Activated CD4-positive, alpha-beta T cell treated with anti-CD3 and anti-CD28 coated beads, Interleukin-2, amount 10 ng/mL, durations not matched to agents 24 days and 14 days (primary cell): ENCODE results near the gene CHCT1. TPM values are rescaled to one million over a fixed set of nuclear protein-coding genes. Genes with fewer than 3 reads are reported as not detected.
"Not testable (repeated sequence)": the region's sequence is repeated elsewhere in the genome, so short reads cannot be mapped to it uniquely, and the experiment has no call there.

Source experiments
- DNase-seq: peaks from one replicate; pipeline ENCODE4 v3.0.0; 2022
- H3K27ac Mint-ChIP-seq: one replicate; pipeline ENCODE4 v1.8.0; 2022; ENCODE audit warnings: mild to moderate bottlenecking, mixed read lengths
- H3K27me3 Mint-ChIP-seq: one replicate; pipeline ENCODE4 v1.8.0; 2022; ENCODE audit warnings: mixed read lengths
- H3K36me3 Mint-ChIP-seq: one replicate; pipeline ENCODE4 v1.8.0; 2022; ENCODE audit warnings: low read depth, mild to moderate bottlenecking, mixed read lengths
- H3K4me1 Mint-ChIP-seq: one replicate; pipeline ENCODE4 v1.8.0; 2021; ENCODE audit warnings: mixed read lengths
- H3K4me3 Mint-ChIP-seq: one replicate; pipeline ENCODE4 v1.8.0; 2022; ENCODE audit warnings: mild to moderate bottlenecking, moderate library complexity, mixed read lengths
- H3K9me3 Mint-ChIP-seq: one replicate; pipeline ENCODE4 v1.8.0; 2021; ENCODE audit warnings: mixed read lengths
- intact Hi-C: fragments of 100-400 bp; cut with micrococcal nuclease; formaldehyde crosslinking; loops from one replicate; pipeline ENCODE4 v1.15.1; 2023
- total RNA-seq: library from RNA; stranded (reverse); gene quantifications from 2 replicates; pipeline ENCODE4 v1.2.3, GENCODE V29; 2022

The CHCT1 gene
- total RNA-seq, 1 donor from 2014 or later: not detected

DNA sequence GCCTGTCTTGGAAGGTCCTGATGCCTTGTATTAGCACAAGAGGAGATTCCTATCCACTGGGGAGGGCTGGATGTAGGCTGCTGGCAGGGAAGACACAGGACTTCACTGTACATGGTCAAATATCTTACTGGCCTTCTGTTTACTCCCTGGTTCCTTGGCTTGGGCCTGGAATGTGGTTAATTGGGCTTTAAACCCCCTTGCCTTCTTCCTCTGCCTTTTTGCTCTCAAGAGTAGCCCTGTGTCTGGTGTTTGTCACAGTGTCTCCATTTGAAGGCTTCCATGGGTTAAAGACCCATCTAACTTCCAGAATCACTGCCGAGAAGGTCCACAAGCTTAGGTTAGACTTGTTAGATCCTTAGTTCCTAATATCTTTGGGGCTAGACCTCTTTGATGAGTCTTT lies 7.1 kb upstream of the CHCT1 start:
- no peak overlapping the region for H3K27ac Mint-ChIP-seq
- intact Hi-C loops: no loop called here

DNA sequence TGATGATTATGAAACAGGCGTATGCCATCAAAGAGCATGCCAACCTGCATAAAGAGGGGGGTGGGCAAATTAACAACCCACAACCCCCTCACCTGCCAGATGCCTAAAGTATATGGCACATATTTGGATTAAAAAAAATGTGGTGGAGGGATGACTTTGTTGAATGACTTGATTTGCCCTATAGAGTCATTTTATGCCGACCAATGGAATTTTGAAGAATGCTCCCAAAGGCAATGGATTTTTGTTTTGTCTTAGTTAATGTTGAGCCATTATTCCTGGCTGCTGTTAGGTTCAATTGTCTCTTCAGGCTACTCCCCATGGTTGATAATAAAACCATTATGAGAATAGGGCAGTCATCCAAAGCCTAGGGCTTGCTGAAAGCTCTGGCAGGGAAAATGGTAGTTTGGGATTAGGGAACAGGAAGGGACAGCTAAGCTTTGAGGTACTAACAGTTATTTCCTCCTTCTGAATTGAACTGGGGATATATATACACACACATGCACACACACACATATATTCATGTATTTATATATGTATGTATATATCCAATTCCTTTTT lies 5.8 kb upstream of the CHCT1 start:
- intact Hi-C loops: no loop called here

More for the DNA sequence above, 7.1 kb upstream of the CHCT1 start:
- H3K36me3 Mint-ChIP-seq: no peaks in the 10 kb centered on the region
- H3K4me3 Mint-ChIP-seq: no peak overlapping the region
- H3K27me3 Mint-ChIP-seq: peaks cover 14% of the 10 kb centered on the region
- DNase-seq: no peak
- no peaks in the 10 kb centered on the region for H3K4me1 Mint-ChIP-seq
- H3K9me3 Mint-ChIP-seq: no peaks in the 10 kb centered on the region

DNA sequence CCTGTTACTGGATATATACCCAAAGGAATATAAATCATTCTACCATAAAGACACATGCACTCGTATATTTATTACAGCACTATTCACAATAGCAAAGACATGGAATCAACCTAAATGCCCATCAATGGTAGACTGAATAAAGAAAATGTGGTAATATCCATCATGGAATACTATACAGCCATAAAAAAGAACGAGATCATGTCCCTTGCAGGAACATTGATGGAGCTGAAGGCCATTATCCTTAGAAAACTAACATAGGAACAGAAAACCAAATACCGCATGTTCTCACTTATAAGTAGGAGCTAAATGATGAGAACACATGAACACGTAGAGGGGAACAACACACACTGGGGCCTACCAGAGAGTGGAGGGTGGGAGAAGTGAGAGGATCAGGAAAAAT lies 3.3 kb upstream of the CHCT1 start:
- H3K4me1 Mint-ChIP-seq, H3K9me3 Mint-ChIP-seq, intact Hi-C loops, H3K36me3 Mint-ChIP-seq, H3K27ac Mint-ChIP-seq, DNase-seq, H3K4me3 Mint-ChIP-seq, H3K27me3 Mint-ChIP-seq: not testable (repeated sequence)

More for the DNA sequence above, 5.8 kb upstream of the CHCT1 start:
- Mint-ChIP-seq H3K27me3 (peaks cover 14% of the 10 kb centered on the region), H3K27ac (no peak overlapping the region), H3K4me3 (no peak overlapping the region), H3K9me3 (no peaks in the 10 kb centered on the region), H3K4me1 (peaks cover 4% of the 10 kb centered on the region), H3K36me3 (no peaks in the 10 kb centered on the region)
- DNase-seq: no peak

DNA sequence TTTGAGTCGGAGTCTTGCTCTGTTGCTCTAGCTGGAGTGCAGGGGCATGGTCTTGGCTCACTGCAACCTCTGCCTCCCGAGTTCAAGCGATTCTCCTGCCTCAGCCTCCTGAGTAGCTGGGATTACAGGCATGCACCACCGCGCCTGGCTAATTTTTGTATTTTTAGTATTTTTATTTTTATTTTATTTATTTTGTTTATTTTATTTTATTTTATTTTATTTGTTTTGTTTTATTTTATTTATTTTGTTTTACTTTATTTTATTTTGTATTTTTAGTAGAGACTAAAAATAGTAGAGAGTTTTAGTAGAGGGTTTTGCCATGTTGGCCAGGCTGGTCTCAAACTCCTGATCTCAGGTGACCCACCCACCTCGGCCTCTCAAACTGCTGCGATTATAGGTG lies 2.4 kb upstream of the CHCT1 start:
- intact Hi-C loops: loop anchor here (2.0 to 5.0 kb wide), 2 partner anchors 219 to 278 kb away; no protein-coding TSS in a partner anchor

DNA sequence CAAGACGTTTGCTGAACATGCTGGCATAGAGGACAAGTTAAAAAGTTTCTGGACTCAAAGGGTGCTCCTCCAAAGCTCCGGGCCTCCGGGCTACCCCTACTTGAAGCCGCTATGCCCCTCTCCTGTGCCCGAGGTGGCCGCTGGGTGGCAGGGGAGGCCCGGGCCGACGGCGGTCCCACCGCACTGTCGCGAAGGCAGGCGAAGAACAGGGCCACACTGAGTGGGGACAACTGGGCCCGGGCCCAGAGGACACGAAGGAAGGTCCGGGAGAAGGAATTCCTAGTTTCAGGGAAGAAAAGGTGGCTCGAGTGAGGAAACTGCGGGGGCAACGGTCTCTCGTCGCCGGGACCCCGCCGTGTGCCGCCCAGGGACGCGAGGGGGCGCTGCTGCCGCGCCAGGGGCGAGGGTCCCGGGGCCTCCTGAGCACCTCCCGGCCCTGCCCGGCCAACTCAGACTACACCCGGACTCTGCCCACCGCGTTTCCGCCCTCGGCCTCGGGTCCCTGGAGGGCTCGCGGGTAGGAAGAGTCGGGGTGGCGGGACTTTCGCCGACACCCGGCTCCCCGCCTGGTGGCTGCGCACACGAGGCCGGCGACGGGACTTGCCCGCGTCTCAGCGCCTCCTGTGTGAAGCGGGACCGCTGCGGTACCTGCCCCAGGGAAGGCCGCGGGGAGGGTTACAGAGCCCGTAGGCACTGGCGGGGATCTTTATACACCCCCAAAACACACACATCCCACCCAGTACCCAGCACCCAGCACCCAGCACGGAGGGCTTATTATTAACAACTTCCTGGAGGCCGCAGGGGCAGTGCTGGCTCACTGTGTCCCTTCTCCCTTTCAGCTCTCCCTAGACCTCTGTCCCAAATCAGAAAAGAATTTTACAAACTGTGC lies 772 bp upstream of the CHCT1 start:
- Mint-ChIP-seq H3K36me3 (no peaks in the 10 kb centered on the region), H3K27me3 (peaks cover 8% of the 10 kb centered on the region), H3K27ac (peak overlapping the region; percentile 85), H3K4me3 (peak overlapping the region; percentile 84), H3K9me3 (no peaks in the 10 kb centered on the region), H3K4me1 (peaks cover 6% of the 10 kb centered on the region)
- intact Hi-C loops: loop anchor here (1.0 to 5.0 kb wide), 3 partner anchors 29 to 279 kb away; partner anchors contain the start of gene USP32
- peak; percentile 91 for DNase-seq

More for the DNA sequence above, 2.4 kb upstream of the CHCT1 start:
- not testable (repeated sequence) for H3K4me1 Mint-ChIP-seq, DNase-seq, H3K36me3 Mint-ChIP-seq, H3K27ac Mint-ChIP-seq, H3K27me3 Mint-ChIP-seq, H3K4me3 Mint-ChIP-seq, H3K9me3 Mint-ChIP-seq

DNA sequence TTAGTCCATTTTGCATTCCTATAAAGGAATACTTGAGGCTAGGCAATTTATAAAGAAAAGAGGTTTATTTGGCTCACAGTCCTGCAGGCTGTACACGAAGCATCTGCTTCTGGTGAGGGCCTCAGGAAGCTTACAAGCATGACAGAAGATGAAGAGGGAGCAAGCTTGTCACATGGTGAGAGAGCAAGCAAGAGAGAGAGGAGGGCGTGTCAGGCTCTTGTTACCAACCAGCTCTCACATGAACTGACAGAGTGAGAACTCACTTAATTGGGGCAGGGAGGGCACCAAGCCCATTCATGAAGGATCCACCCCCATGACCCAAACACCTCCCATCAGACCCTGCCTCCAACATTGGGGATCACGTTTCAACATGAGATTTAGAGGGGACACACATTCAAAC lies 1.6 kb downstream of the CHCT1 start:
- Mint-ChIP-seq H3K4me1 (peaks cover 6% of the 10 kb centered on the region), H3K27me3 (peaks cover 8% of the 10 kb centered on the region), H3K4me3 (no peak overlapping the region), H3K9me3 (no peaks in the 10 kb centered on the region), H3K36me3 (no peaks in the 10 kb centered on the region), H3K27ac (no peak overlapping the region)
- intact Hi-C loops: loop anchor here (5.0 kb wide), 1 partner anchor 282 kb away; no protein-coding TSS in a partner anchor
- no peak for DNase-seq

DNA sequence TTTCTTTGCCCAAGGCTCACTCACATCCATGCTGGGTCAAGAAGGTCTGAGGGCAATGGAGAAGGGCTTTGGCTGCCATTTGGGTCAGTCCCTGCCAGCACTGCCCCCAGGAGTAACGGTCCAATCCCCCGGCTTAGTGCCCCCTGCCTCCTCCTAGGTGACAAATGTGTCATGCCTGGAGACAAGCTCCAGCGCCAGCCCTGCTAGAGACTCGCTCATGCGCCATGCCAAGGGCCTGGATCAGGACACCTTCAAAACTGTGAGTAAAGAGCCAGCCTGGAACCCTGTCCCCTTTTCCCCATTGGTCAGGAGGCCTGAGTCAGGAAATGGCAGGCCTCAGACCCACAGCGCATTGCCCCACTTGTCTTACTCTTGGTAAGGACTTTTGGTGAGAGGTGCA lies 3.3 kb downstream of the CHCT1 start:
- intact Hi-C loops: no loop called here
- Mint-ChIP-seq H3K36me3 (no peaks in the 10 kb centered on the region), H3K4me1 (peaks cover 6% of the 10 kb centered on the region), H3K9me3 (no peaks in the 10 kb centered on the region), H3K4me3 (no peak overlapping the region), H3K27ac (no peak overlapping the region), H3K27me3 (peaks cover 6% of the 10 kb centered on the region)
- no peak for DNase-seq

DNA sequence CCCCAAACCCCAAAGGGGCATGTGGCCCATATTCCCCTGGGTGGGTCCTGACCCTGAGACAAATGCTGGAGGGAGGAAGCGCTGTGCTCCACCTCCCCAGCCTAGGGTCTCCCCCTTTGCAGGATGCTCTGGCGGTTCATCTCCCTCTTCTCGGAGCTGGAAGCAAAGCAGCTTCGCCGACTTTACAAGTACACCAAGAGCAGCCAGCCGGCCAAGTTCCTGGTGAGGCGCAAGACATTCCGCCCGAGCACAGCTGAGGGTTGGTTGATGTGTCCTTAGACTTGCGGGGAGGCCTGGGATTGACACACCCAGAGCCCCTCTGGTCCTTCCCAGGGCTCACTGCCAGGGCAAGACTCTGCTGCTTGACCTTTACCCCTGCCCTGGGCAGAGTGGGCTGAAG lies 4.3 kb downstream of the CHCT1 start:
- intact Hi-C loops: no loop called here
- H3K4me1 Mint-ChIP-seq: peaks cover 3% of the 10 kb centered on the region

DNA sequence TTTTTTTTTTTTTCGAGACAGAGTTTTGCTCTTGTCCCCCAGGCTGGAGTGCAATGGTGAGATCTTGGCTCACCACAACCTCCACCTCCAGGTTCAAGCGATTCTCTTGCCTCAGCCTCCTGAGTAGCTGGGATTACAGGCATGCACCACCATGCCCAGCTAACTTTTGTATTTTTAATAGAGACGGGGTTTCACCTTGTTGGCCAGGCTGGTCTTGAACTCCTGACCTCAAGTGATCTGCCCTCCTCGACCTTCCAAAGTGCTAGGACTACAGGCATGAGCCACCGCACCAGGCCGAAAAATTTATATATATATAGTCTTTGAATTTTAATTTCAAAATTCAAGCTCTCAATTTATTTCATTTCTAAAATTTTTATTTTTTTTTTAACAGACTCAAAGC lies 6.2 kb downstream of the CHCT1 start:
- intact Hi-C loops, H3K27ac Mint-ChIP-seq, H3K9me3 Mint-ChIP-seq, DNase-seq, H3K4me3 Mint-ChIP-seq, H3K27me3 Mint-ChIP-seq, H3K4me1 Mint-ChIP-seq, H3K36me3 Mint-ChIP-seq: not testable (repeated sequence)

More for the DNA sequence above, 4.3 kb downstream of the CHCT1 start:
- DNase-seq: no peak
- peaks cover 6% of the 10 kb centered on the region for H3K27me3 Mint-ChIP-seq
- no peak overlapping the region for H3K4me3 Mint-ChIP-seq
- no peaks in the 10 kb centered on the region for H3K36me3 Mint-ChIP-seq
- no peak overlapping the region for H3K27ac Mint-ChIP-seq
- H3K9me3 Mint-ChIP-seq: no peaks in the 10 kb centered on the region

DNA sequence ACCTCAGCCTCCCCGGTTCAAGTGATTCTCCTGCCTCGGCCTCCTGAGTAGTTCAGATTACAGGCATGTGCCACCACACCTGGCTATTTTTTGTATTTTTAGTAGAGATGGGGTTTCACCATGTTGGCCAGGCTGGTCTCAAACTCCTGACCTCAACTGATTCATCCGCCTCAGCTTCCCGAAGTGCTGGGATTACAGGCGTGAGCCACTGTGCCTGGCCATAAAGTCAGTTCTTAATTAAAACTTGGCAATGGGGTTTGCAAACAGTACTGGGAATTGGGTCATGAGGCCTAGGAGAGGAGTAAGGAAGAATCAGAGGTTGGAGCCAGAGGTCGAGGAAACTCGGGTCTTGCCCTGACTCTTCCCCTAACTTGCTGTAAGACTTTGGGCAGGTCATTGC lies 8.3 kb downstream of the CHCT1 start:
- H3K4me3 Mint-ChIP-seq, H3K4me1 Mint-ChIP-seq, H3K27ac Mint-ChIP-seq, intact Hi-C loops, DNase-seq, H3K27me3 Mint-ChIP-seq, H3K36me3 Mint-ChIP-seq, H3K9me3 Mint-ChIP-seq: not testable (repeated sequence)

DNA sequence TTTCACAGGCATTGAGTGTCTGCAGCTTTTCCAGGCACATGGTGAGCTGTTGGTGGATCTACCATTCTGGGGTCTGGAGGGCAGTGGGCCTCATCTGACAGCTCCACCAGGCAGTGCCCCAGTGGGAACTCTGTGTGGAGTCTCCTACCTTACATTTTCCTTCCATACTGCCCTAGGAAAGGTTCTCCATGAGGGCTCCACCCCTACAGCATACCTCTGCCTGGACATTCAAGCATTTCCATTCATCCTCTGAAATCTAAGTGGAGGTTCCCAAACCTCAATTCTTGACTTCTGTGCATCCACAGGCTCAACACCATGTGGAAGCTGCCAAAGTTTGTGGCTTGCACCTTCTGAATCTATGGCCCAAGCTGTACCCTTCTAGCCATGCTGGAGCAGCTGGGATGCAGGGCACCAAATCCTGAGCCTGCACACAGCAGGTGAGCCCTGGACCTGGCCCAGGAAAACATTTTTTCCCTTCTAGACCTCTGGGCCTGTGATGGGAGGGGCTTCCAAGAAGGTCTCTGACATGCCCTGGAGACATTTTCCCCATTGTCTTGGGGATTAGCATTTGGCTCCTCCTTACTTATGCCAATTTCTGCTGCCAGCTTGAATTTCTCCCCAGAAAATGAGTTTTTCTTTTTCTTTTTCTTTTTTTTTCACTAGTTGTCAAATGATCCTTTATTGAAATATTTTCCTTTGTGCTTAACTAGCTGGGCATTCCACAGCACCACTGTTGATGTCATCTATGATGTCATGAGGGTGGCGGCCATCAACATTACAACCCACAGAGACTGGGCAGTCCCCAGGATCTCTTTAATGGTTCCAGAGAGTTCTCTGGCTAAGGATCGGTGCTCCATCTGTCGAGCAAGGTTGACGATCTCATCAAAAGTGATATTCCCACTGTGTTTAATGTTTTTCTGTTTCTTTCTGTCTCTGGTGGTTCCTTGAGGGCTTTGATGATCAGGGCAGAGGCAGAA lies 11.0 kb downstream of the CHCT1 start:
- DNase-seq, H3K27me3 Mint-ChIP-seq, H3K27ac Mint-ChIP-seq, intact Hi-C loops, H3K4me1 Mint-ChIP-seq, H3K9me3 Mint-ChIP-seq, H3K36me3 Mint-ChIP-seq, H3K4me3 Mint-ChIP-seq: not testable (repeated sequence)

DNA sequence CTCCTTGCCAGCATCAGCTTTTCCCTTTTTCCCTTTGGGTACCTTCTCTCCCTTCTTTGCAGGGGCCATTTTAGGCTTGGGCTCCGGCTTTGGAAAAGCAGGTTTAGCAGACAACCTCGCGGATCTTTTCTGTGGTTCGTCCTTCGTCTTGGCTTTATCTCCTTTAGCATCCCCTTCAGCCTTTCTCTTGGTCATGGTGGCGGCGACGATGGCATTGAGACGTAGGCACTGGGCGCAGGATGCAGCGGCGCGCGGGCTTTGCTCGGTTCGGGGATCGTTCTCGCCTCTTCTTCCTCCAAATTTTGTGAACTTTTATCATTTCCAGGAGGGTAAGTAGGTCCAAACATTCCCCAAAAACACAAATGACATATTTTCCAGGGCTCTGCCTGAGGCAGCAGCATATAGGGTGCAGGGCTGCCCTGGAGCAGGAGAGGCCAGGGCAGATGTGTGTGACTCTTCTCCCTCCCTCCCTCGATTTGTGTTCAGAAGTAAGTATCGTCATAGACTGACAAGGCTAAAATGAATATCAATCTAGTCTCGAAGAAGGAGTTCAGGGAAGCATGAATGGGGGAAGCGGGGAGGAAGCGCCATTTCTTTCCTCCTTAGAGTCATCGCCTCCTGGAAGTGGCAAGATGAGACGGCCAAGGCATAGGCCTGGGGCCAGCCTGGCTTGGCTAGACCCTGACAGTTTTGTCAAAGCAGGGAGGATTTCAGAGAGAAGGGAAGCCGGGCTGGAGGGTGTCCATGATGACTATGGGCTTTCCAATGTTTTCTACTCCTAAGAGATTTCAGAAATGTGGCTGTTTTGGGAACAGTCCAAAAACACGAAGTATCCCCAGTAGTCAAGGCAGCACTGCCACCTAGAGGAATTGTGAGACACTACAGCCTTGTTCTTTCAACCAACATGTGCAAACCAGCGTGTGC lies 13.2 kb downstream of the CHCT1 start:
- intact Hi-C loops: loop anchor here (1.0 kb wide), 2 partner anchors 204 to 292 kb away; no protein-coding TSS in a partner anchor
- H3K27ac Mint-ChIP-seq: no peak overlapping the region
- H3K4me1 Mint-ChIP-seq: no peaks in the 10 kb centered on the region
- H3K9me3 Mint-ChIP-seq: no peaks in the 10 kb centered on the region
- H3K4me3 Mint-ChIP-seq: no peak overlapping the region
- H3K27me3 Mint-ChIP-seq: peaks cover 2% of the 10 kb centered on the region
- peak; percentile 88 for DNase-seq
- H3K36me3 Mint-ChIP-seq: no peaks in the 10 kb centered on the region

DNA sequence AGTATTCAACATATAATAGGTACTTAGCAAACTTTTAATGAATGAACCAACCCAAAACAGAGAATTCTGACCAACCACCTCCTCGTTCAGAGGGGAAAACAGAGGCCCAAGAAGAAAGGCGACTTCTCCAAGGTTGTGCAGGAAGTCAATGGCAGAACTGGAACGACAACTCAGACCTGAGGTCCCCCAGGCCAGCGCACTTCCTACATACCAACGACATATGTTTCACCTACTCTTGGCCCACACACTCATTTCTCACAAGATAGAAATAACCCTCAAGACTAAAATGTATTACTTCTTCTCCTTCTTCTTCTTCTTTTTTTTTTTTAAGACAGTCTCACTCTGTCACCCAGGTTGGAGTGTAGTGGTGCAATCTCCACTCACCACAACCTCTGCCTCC lies 14.4 kb downstream of the CHCT1 start:
- Mint-ChIP-seq H3K36me3 (no peaks in the 10 kb centered on the region), H3K4me1 (no peaks in the 10 kb centered on the region), H3K27ac (no peak overlapping the region), H3K4me3 (no peak overlapping the region), H3K9me3 (no peaks in the 10 kb centered on the region), H3K27me3 (peaks cover 2% of the 10 kb centered on the region)
- no peak for DNase-seq
- intact Hi-C loops: loop anchor here (1.0 kb wide), 2 partner anchors 205 to 293 kb away; no protein-coding TSS in a partner anchor
